Osteoblast (primary cell): ENCODE measurements around the gene DOCK1. TPM values are rescaled to one million over a fixed set of nuclear protein-coding genes. Genes with fewer than 3 reads are reported as not detected.

Source experiments
- DNase-seq: peaks from one replicate; pipeline ENCODE4 v3.0.0; 2011; ENCODE audit warnings: low spot score, mixed read lengths; ENCODE audit not compliant: insufficient read length; ENCODE audit errors: missing footprints
- H2AFZ ChIP-seq: 2 replicates; pipeline ENCODE4 v1.6.0; 2011; ENCODE audit warnings: mild to moderate bottlenecking, low read length
- H3K27ac ChIP-seq: 2 replicates; pipeline ENCODE4 v1.5.1; 2011; ENCODE audit warnings: mild to moderate bottlenecking, low read depth, low read length, moderate library complexity
- H3K27me3 ChIP-seq: 2 replicates; pipeline ENCODE4 v1.6.0; 2012; ENCODE audit warnings: mild to moderate bottlenecking, control low read depth, inconsistent platforms, low read length, moderate library complexity; ENCODE audit not compliant: insufficient read depth
- H3K36me3 ChIP-seq: 2 replicates; pipeline ENCODE4 v1.5.1; 2011; ENCODE audit warnings: mild to moderate bottlenecking, low read length, control low read depth, moderate library complexity; ENCODE audit not compliant: insufficient read depth
- H3K4me1 ChIP-seq: 2 replicates; pipeline ENCODE4 v1.5.1; 2011; ENCODE audit warnings: mild to moderate bottlenecking, low read length, control low read depth, moderate library complexity; ENCODE audit not compliant: insufficient read depth
- H3K4me2 ChIP-seq: 2 replicates; pipeline ENCODE4 v1.6.0; 2011; ENCODE audit warnings: mild to moderate bottlenecking, low read length; ENCODE audit not compliant: insufficient read depth
- H3K4me3 ChIP-seq: fragments of 200-600 bp; sonication (generic); 3 replicates; pipeline ENCODE4 v1.5.1; 2012; ENCODE audit warnings: mild to moderate bottlenecking, low read length, inconsistent platforms; ENCODE audit not compliant: insufficient read depth
- H3K79me2 ChIP-seq: 2 replicates; pipeline ENCODE4 v1.6.0; 2012; ENCODE audit warnings: mild to moderate bottlenecking, low read length, control low read depth, inconsistent platforms; ENCODE audit not compliant: insufficient read depth
- H3K9me3 ChIP-seq: 2 replicates; pipeline ENCODE4 v1.5.1; 2011; ENCODE audit warnings: low read depth, low read length, control low read depth
- H4K20me1 ChIP-seq: 2 replicates; pipeline ENCODE4 v1.6.0; 2012; ENCODE audit warnings: mild to moderate bottlenecking, low read length, control low read depth; ENCODE audit not compliant: insufficient read depth
- total RNA-seq: library from RNA; depleted of rRNA; stranded (reverse); fragments of >200 nt; gene quantifications from 2 replicates; pipeline ENCODE4 v1.2.3, GENCODE V29; 2012
- TF ChIP-seq, protein P1 (sequence below): IDR thresholded peaks from 2 replicates; pipeline ENCODE4 v1.5.1; 2011; ENCODE audit warnings: mild to moderate bottlenecking, low read depth, low read length, moderate library complexity; ENCODE audit errors: extremely low read depth

Gene DOCK1
- total RNA-seq, 1 donor: 80.3 TPM

GRCh38 chr10:127227027-127227426, 321.8 kb downstream of the DOCK1 start:
- H3K36me3 ChIP-seq: no peaks in the 10 kb centered on the region
- TF ChIP-seq, protein P1, sequence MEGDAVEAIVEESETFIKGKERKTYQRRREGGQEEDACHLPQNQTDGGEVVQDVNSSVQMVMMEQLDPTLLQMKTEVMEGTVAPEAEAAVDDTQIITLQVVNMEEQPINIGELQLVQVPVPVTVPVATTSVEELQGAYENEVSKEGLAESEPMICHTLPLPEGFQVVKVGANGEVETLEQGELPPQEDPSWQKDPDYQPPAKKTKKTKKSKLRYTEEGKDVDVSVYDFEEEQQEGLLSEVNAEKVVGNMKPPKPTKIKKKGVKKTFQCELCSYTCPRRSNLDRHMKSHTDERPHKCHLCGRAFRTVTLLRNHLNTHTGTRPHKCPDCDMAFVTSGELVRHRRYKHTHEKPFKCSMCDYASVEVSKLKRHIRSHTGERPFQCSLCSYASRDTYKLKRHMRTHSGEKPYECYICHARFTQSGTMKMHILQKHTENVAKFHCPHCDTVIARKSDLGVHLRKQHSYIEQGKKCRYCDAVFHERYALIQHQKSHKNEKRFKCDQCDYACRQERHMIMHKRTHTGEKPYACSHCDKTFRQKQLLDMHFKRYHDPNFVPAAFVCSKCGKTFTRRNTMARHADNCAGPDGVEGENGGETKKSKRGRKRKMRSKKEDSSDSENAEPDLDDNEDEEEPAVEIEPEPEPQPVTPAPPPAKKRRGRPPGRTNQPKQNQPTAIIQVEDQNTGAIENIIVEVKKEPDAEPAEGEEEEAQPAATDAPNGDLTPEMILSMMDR: no peak
- peaks cover 4% of the 10 kb centered on the region for H3K4me1 ChIP-seq
- H3K27ac ChIP-seq: no peak overlapping the region
- H2AFZ ChIP-seq: no peak overlapping the region
- no peak overlapping the region for H3K4me2 ChIP-seq
- peaks cover 8% of the 10 kb centered on the region for H4K20me1 ChIP-seq
- no peaks in the 10 kb centered on the region for H3K27me3 ChIP-seq
- no peaks in the 10 kb centered on the region for H3K79me2 ChIP-seq
- no peak overlapping the region for H3K4me3 ChIP-seq
- H3K9me3 ChIP-seq: no peaks in the 10 kb centered on the region
- DNase-seq: no peak

GRCh38 chr10:127227663-127228062, 322.4 kb downstream of the DOCK1 start:
- H3K27me3 ChIP-seq: no peaks in the 10 kb centered on the region
- no peaks in the 10 kb centered on the region for H3K9me3 ChIP-seq
- DNase-seq: no peak
- H3K4me1 ChIP-seq: peaks cover 4% of the 10 kb centered on the region
- H4K20me1 ChIP-seq: peaks cover 8% of the 10 kb centered on the region
- no peak overlapping the region for H3K4me3 ChIP-seq
- H2AFZ ChIP-seq: no peak overlapping the region
- no peak overlapping the region for H3K27ac ChIP-seq
- H3K79me2 ChIP-seq: no peaks in the 10 kb centered on the region
- TF ChIP-seq, protein P1: no peak
- H3K4me2 ChIP-seq: no peak overlapping the region
- H3K36me3 ChIP-seq: no peaks in the 10 kb centered on the region

DNA sequence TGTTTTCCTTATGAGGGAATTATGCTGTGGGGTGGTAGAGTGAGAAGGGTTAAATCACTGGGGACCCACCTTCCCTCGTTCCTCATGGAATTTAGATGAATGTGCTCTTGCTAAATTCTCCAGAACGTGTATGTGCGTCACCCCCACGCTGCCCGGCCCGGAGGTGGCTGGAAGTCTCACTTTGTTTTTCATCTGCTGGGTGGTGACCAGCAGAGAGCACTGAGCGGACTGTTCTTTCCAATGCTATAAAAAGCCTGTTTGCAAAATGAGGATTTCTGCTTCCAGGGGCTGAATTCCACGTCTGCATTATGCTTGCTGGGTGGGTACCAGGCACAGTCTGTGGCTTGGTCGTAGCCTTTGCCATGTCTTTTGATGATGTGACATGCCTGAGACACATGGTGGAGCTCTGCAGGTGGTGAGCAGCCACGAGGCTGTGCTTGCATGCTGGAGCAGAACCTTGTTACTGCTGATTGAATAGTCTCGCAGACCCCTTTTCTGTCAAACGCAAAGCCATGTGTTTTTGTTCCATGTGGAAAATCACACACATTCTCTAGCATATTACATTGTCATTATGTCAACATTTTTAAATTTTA, 323.1 kb downstream of the DOCK1 start:
- Histone ChIP-seq H3K4me2 (no peak overlapping the region), H2AFZ (no peak overlapping the region), H3K4me3 (no peak overlapping the region), H3K9me3 (no peaks in the 10 kb centered on the region), H4K20me1 (peaks cover 8% of the 10 kb centered on the region), H3K27ac (no peak overlapping the region), H3K36me3 (no peaks in the 10 kb centered on the region), H3K79me2 (no peaks in the 10 kb centered on the region), H3K27me3 (no peaks in the 10 kb centered on the region), H3K4me1 (peaks cover 4% of the 10 kb centered on the region)
- no peak for DNase-seq
- TF ChIP-seq, protein P1: no peak

DNA sequence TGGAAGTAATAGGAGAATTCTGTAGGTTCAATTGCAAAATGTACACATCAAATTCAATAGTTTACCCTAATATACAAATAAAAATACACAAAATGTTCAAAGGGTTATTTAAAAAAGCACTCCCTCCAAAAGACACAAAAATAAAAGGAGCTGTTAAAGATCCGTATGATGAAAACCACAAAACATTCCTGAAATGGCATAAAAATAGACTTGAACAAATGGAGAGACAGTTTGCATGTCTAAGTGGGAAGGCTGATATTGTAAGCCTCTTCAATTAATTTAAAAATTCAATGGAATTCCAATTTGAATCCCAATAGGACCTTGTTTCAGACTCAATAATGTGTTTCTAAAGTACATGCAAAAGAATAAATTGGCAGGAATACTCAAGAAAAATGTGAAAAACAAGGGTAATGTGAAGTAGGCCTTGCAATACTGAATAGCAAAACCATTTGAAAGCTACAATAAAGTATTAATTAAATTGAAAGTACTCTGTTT, 329.1 kb downstream of the DOCK1 start:
- Histone ChIP-seq H4K20me1 (peaks cover 4% of the 10 kb centered on the region), H3K27me3 (no peaks in the 10 kb centered on the region), H3K9me3 (no peaks in the 10 kb centered on the region), H2AFZ (no peak overlapping the region), H3K79me2 (no peaks in the 10 kb centered on the region), H3K36me3 (no peaks in the 10 kb centered on the region), H3K27ac (no peak overlapping the region), H3K4me1 (no peaks in the 10 kb centered on the region), H3K4me2 (no peak overlapping the region), H3K4me3 (no peak overlapping the region)
- no peak for DNase-seq
- TF ChIP-seq, protein P1: no peak
